A549 (cell line): Measurements from ENCODE around the gene PID1. TPM values are rescaled to one million over a fixed set of nuclear protein-coding genes. Genes with fewer than 3 reads are reported as not detected.

Source experiments
- ATAC-seq, 2 experiments: fragments of 200-7000 bp in 1 of 2; fragments of >200 bp in 1 of 2; cut with Nextera tagmentation in 1 of 2; cut with Tn5 transposase in 1 of 2; 3 replicates each; pipeline versions ENCODE4 v1.8.0 to v1.9.1; 2018 to 2020; ENCODE audit warnings: mild to moderate bottlenecking in 1 of 2, moderate library complexity in 1 of 2
- CTCF ChIA-PET: fragments of 300-600 bp; sonication (Branson Sonifier 250); formaldehyde crosslinking; extraction: SDS; loops from one replicate; lab custom pipeline; 2021; ENCODE audit warnings: antibody characterized with exemption, inconsistent platforms; lab: Yijun Ruan, JAX
- POLR2A ChIA-PET: fragments of 350-600 bp; formaldehyde crosslinking; extraction: SDS; loops from one replicate; lab custom pipeline; 2021; ENCODE audit warnings: antibody characterized with exemption, inconsistent platforms; lab: Yijun Ruan, JAX
- DNase-seq, 2 experiments: peaks; one replicate each; pipeline versions ENCODE4 v3.0.0 to v3.0.0-alpha.2; 2011 to 2016; ENCODE audit warnings: low read depth in 1 of 2, low spot score in 1 of 2
- FAIRE-seq: peaks from 2 replicates; lab custom pipeline; 2011; peaks lifted over from hg19 to GRCh38; lab: Jason Lieb, UNC
- H3K27ac ChIP-seq, 2 experiments: fragments of >200 bp; sonication (Bioruptor Twin); formaldehyde crosslinking; 3 replicates each; pipeline ENCODE4 v1.5.1; 2016 to 2017
- H3K4me1 ChIP-seq: fragments of >200 bp; sonication (Bioruptor Twin); formaldehyde crosslinking; 3 replicates; pipeline ENCODE4 v1.6.1; 2016
- H3K4me2 ChIP-seq: fragments of >200 bp; sonication (Bioruptor Twin); formaldehyde crosslinking; 3 replicates; pipeline ENCODE4 v1.6.1; 2016
- H3K4me3 ChIP-seq: fragments of >200 bp; sonication (Bioruptor Twin); formaldehyde crosslinking; 3 replicates; pipeline ENCODE4 v1.5.1; 2016
- H3K9me3 ChIP-seq: fragments of >200 bp; sonication (Bioruptor Twin); formaldehyde crosslinking; 3 replicates; pipeline ENCODE4 v1.6.1; 2016
- BCL3 ChIP-seq: fragments of >200 bp; sonication (Bioruptor Twin); formaldehyde crosslinking; IDR thresholded peaks from 3 replicates; pipeline ENCODE4 v1.6.1; 2016
- CHD2 ChIP-seq: fragments of 150-350 bp; IDR thresholded peaks from 2 replicates; pipeline ENCODE4 v1.6.1; 2014; ENCODE audit warnings: low read length; ENCODE audit not compliant: partially characterized antibody
- EHF ChIP-seq: fragments of 250-450 bp; sonication (Bioruptor Pico); IDR thresholded peaks from 2 replicates; pipeline ENCODE4 v1.5.0; 2020; ENCODE audit warnings: mild to moderate bottlenecking
- EHMT2 ChIP-seq: fragments of 200-600 bp; sonication (generic); IDR thresholded peaks from 2 replicates; pipeline ENCODE4 v1.6.1; 2016; ENCODE audit warnings: antibody characterized with exemption, low read depth, mild to moderate bottlenecking, moderate library complexity
- EP300 ChIP-seq, 2 experiments: fragments of >200 bp; sonication (Bioruptor Twin); formaldehyde crosslinking; IDR thresholded peaks; 2 replicates in 1 of 2; 3 replicates in 1 of 2; pipeline ENCODE4 v1.6.1; 2016 to 2017
- ESRRA ChIP-seq: fragments of 150-350 bp; IDR thresholded peaks from 2 replicates; pipeline ENCODE4 v1.6.1; 2014; ENCODE audit warnings: mild to moderate bottlenecking, low read length, borderline replicate concordance
- FOSL2 ChIP-seq, 2 experiments: fragments of 450-650 bp in 1 of 2; fragments of >200 bp in 1 of 2; sonication (Bioruptor Twin) in 1 of 2; formaldehyde crosslinking; IDR thresholded peaks; 2 replicates each; pipeline versions ENCODE4 v1.5.0 to v1.6.1; 2016 to 2020; ENCODE audit warnings: mild to moderate bottlenecking in 1 of 2, moderate library complexity in 1 of 2
- GATA3 ChIP-seq: IDR thresholded peaks from 2 replicates; pipeline ENCODE4 v1.6.1; 2012; ENCODE audit warnings: borderline replicate concordance
- HES2 ChIP-seq: fragments of >200 bp; sonication (Bioruptor Twin); formaldehyde crosslinking; IDR thresholded peaks from 2 replicates; pipeline ENCODE4 v1.6.1; 2016
- HEYL ChIP-seq: fragments of 250-450 bp; sonication (Bioruptor Pico); IDR thresholded peaks from 2 replicates; pipeline ENCODE4 v1.8.0; 2021; ENCODE audit warnings: mild to moderate bottlenecking, moderate library complexity
- HOXB13 ChIP-seq: fragments of 250-450 bp; sonication (Bioruptor Pico); IDR thresholded peaks from 2 replicates; pipeline ENCODE4 v1.5.0; 2020; ENCODE audit warnings: low read depth, mild to moderate bottlenecking, moderate library complexity
- HOXB5 ChIP-seq: fragments of 250-450 bp; sonication (Bioruptor Pico); IDR thresholded peaks from 2 replicates; pipeline ENCODE4 v1.5.0; 2020; ENCODE audit warnings: mild to moderate bottlenecking, moderate library complexity
- KDM5A ChIP-seq: fragments of 200-600 bp; sonication (generic); IDR thresholded peaks from 2 replicates; pipeline ENCODE4 v1.6.1; 2016; ENCODE audit warnings: antibody characterized with exemption, mild to moderate bottlenecking
- MAZ ChIP-seq: fragments of 150-350 bp; IDR thresholded peaks from 2 replicates; pipeline ENCODE4 v1.6.1; 2014; ENCODE audit warnings: antibody characterized with exemption, low read depth, low read length, borderline replicate concordance
- MYC ChIP-seq: IDR thresholded peaks from 2 replicates; pipeline ENCODE4 v1.6.1; 2012; ENCODE audit warnings: mild to moderate bottlenecking, inconsistent platforms, low read length, improper control_type of control experiment, borderline replicate concordance
- NR3C1 ChIP-seq: fragments of >200 bp; sonication (Bioruptor Twin); formaldehyde crosslinking; IDR thresholded peaks from 3 replicates; pipeline ENCODE4 v1.6.1; 2017
- POLR2A ChIP-seq: IDR thresholded peaks from 2 replicates; pipeline ENCODE4 v1.6.1; 2012; ENCODE audit warnings: mild to moderate bottlenecking, low read length
- RARB ChIP-seq: fragments of 250-450 bp; sonication (Bioruptor Pico); IDR thresholded peaks from 2 replicates; pipeline ENCODE4 v1.8.0; 2021; ENCODE audit warnings: mild to moderate bottlenecking, moderate library complexity
- RCOR1 ChIP-seq: fragments of 150-350 bp; IDR thresholded peaks from 2 replicates; pipeline ENCODE4 v1.6.1; 2014; ENCODE audit warnings: antibody characterized with exemption, low read length, low read depth
- RFX5 ChIP-seq: fragments of 450-650 bp; IDR thresholded peaks from 2 replicates; pipeline ENCODE4 v1.7.1; 2014; ENCODE audit warnings: antibody characterized with exemption, mild to moderate bottlenecking, moderate library complexity
- SMC3 ChIP-seq: fragments of >200 bp; sonication (Bioruptor Twin); formaldehyde crosslinking; IDR thresholded peaks from 3 replicates; pipeline ENCODE4 v1.6.1; 2018; ENCODE audit warnings: inconsistent platforms
- TP53 ChIP-seq: fragments of 250-450 bp; sonication (Bioruptor Pico); IDR thresholded peaks from 2 replicates; pipeline ENCODE4 v1.5.0; 2021; ENCODE audit warnings: mild to moderate bottlenecking, moderate library complexity
- ZFP36 ChIP-seq: fragments of 450-650 bp; IDR thresholded peaks from 2 replicates; pipeline ENCODE4 v1.6.1; 2014; ENCODE audit warnings: borderline replicate concordance; ENCODE audit not compliant: partially characterized antibody
- ZNF302 ChIP-seq: fragments of 250-450 bp; sonication (Bioruptor Pico); IDR thresholded peaks from 2 replicates; pipeline ENCODE4 v1.9.0; 2021; ENCODE audit warnings: inconsistent platforms, mild to moderate bottlenecking, moderate library complexity
- WGBS: methylation state at CpG from one replicate; pipeline ENCODE4 v1.1.6; 2017; ENCODE audit errors: missing lambda C conversion rate; 5-methylcytosine and 5-hydroxymethylcytosine counted together
- polyA plus RNA-seq, 4 experiments: library from polyadenylated mRNA; depleted of rRNA in 3 of 4; stranded (reverse); fragments of >200 nt; fragmentation: RNase III in 1 of 4; extraction: RNeasy Plus Mini Kit Qiagen cat#74134 plus additional on column Dnase treatment in 1 of 4; gene quantifications; 2 replicates in 3 of 4; 3 replicates in 1 of 4; pipeline ENCODE4 v1.2.3, GENCODE V29; 2011 to 2017

PID1 gene
- polyA plus RNA-seq, 2 of the 4 experiments (the other 2 are of a cell fraction) = 0.75 to 2.7 TPM

- Histone ChIP-seq H3K9me3 (no peaks in the 10 kb centered on the region), H3K4me3 (no peak overlapping the region), H3K4me2 (no peak overlapping the region), H3K4me1 (no peaks in the 10 kb centered on the region), H3K27ac (no peak overlapping the region)
- ChIA-PET CTCF (interaction anchor here (0.6 kb wide), 1 partner anchor 42 kb away, joined by 3 read pairs; no protein-coding TSS in a partner anchor), POLR2A (no interaction called here)
- DNase-seq = no peak
- 21% methylated on average over 6 of the region's 6 CpGs for WGBS
- TF ChIP-seq EP300 (IDR thresholded peaks at IDR 0.05) (no peak), POLR2A (no peak), HOXB5 (no peak), RARB (no peak), KDM5A (no peak), RCOR1 (no peak)
- no peak for FAIRE-seq
- no peak for ATAC-seq
Measured at GRCh38 chr2:229297247-229297646, 26.2 kb upstream of the PID1 start.

- Histone ChIP-seq H3K4me3 (no peak overlapping the region), H3K4me2 (no peak overlapping the region), H3K4me1 (no peaks in the 10 kb centered on the region), H3K9me3 (no peaks in the 10 kb centered on the region), H3K27ac (no peak overlapping the region)
- ATAC-seq (no peak), DNase-seq (no peak), FAIRE-seq (no peak)
- WGBS = 25% methylated on average over 3 of the region's 3 CpGs
- TF ChIP-seq SMC3 (no peak), ZNF302 (CRISPR knock-in tag) (no peak), EP300 (IDR thresholded peaks at IDR 0.05) (no peak), NR3C1 (no peak), GATA3 (no peak), RFX5 (no peak), BCL3 (no peak), ZFP36 (no peak)
- CTCF ChIA-PET = interaction anchor here (0.8 kb wide), 1 partner anchor 29 kb away, joined by 3 read pairs; no protein-coding TSS in a partner anchor
- POLR2A ChIA-PET = no interaction called here
Measured at GRCh38 chr2:229296536-229296935, 25.4 kb upstream of the PID1 start.

- FAIRE-seq = no peak
- no peak for DNase-seq
Measured at GRCh38 chr2:229296016-229296415, 24.9 kb upstream of the PID1 start.

GRCh38 chr2:229287823-229288222 is 16.7 kb upstream of the PID1 start:
- no peak for DNase-seq
- Histone ChIP-seq H3K4me2 (no peak overlapping the region), H3K27ac (no peak overlapping the region), H3K9me3 (no peaks in the 10 kb centered on the region; the same call in 2 of the 3 replicates), H3K4me1 (no peaks in the 10 kb centered on the region), H3K4me3 (no peak overlapping the region)
- POLR2A ChIA-PET = no interaction called here
- ATAC-seq = no peak
- CTCF ChIA-PET = interaction anchor here (1.9 kb wide), 1 partner anchor 15 kb away, joined by 10 read pairs; no protein-coding TSS in a partner anchor
- WGBS = 0% methylated on average over 1 of the region's 1 CpG
- FAIRE-seq = no peak
- TF ChIP-seq MAZ (no peak), POLR2A (no peak), HES2 (no peak), EHMT2 (no peak), HEYL (CRISPR knock-in tag) (no peak), TP53 (CRISPR knock-in tag) (no peak), FOSL2 (IDR thresholded peaks at IDR 0.05) (no peak), FOSL2 (CRISPR knock-in tag; IDR thresholded peaks at IDR 0.05) (no peak), HOXB13 (CRISPR knock-in tag) (no peak), EHF (no peak)

More at GRCh38 chr2:229296016-229296415, 24.9 kb upstream of the PID1 start:
- H3K27ac ChIP-seq = no peak overlapping the region
- H3K4me3 ChIP-seq = no peak overlapping the region
- TF ChIP-seq CHD2 = no peak
- TF ChIP-seq TP53 (CRISPR knock-in tag) = no peak
- TF ChIP-seq ESRRA = no peak
- no peak for TF ChIP-seq RFX5
- TF ChIP-seq MYC = no peak
- TF ChIP-seq, all 56 proteins: peak for 0
- no peak for ATAC-seq
- POLR2A ChIA-PET = no interaction called here
- Histone ChIP-seq H3K4me1 (no peaks in the 10 kb centered on the region), H3K4me2 (no peak overlapping the region), H3K9me3 (no peaks in the 10 kb centered on the region; the same call in 2 of the 3 replicates)
- CTCF ChIA-PET = interaction anchor here (0.8 kb wide), 1 partner anchor 29 kb away, joined by 3 read pairs; no protein-coding TSS in a partner anchor
